Spleen (tissue), 11 donors: ENCODE data around the gene GBA2. TPM values are rescaled to one million over a fixed set of nuclear protein-coding genes. Genes with fewer than 3 reads are reported as not detected.

ENCODE experiments used
- DNase-seq: peaks from one replicate; pipeline ENCODE4 v3.0.0-alpha.2; 2020
- H3K27ac ChIP-seq, 8 donors: fragments of 200-600 bp; sonication (generic) in 7 of 8; 1 replicate in 4 of 8; 2 replicates in 4 of 8; pipeline versions ENCODE4 v1.5.0 to v1.8.0; 2016 to 2021; ENCODE audit warnings: inconsistent platforms in 4 of 8, mild to moderate bottlenecking in 4 of 8, moderate library complexity in 1 of 8
- H3K27me3 ChIP-seq, 7 donors: fragments of 200-600 bp; sonication (generic) in 6 of 7; replicated peaks in 1 of 7; 1 replicate in 4 of 7; 2 replicates in 3 of 7; pipeline versions ENCODE4 v1.5.0 to v1.8.0; 2016 to 2021; ENCODE audit warnings: inconsistent platforms in 3 of 7, mild to moderate bottlenecking in 1 of 7
- H3K36me3 ChIP-seq, 6 donors: fragments of 200-600 bp; sonication (generic) in 5 of 6; 1 replicate in 4 of 6; 2 replicates in 2 of 6; pipeline versions ENCODE4 v1.5.0 to v1.8.0; 2016 to 2021; ENCODE audit warnings: inconsistent platforms in 2 of 6
- H3K4me1 ChIP-seq, 6 donors: fragments of 200-600 bp; sonication (generic) in 5 of 6; 1 replicate in 3 of 6; 2 replicates in 3 of 6; pipeline versions ENCODE4 v1.5.0 to v1.8.0; 2016 to 2021; ENCODE audit warnings: inconsistent platforms in 3 of 6
- H3K4me3 ChIP-seq, 8 donors: fragments of 200-600 bp; sonication (generic) in 7 of 8; 1 replicate in 4 of 8; 2 replicates in 4 of 8; pipeline versions ENCODE4 v1.5.0 to v1.8.0; 2016 to 2021; ENCODE audit warnings: inconsistent platforms in 4 of 8, mild to moderate bottlenecking in 4 of 8, moderate library complexity in 2 of 8
- H3K9me3 ChIP-seq, 8 donors: fragments of 200-600 bp; sonication (generic) in 7 of 8; 1 replicate in 4 of 8; 2 replicates in 4 of 8; pipeline versions ENCODE4 v1.5.0 to v1.8.0; 2016 to 2021; ENCODE audit warnings: inconsistent platforms in 4 of 8
- CTCF ChIP-seq, 11 experiments: fragments of 200-600 bp in 7 of 11; fragments of 450-650 bp in 4 of 11; sonication (generic) in 4 of 11; IDR thresholded peaks in 8 of 11; conservative IDR thresholded peaks in 3 of 11; 1 replicate in 7 of 11; 2 replicates in 4 of 11; pipeline versions ENCODE4 v1.4.0 to v1.8.0; 2016 to 2021; ENCODE audit warnings: antibody characterized with exemption in 11 of 11, inconsistent platforms in 4 of 11, mild to moderate bottlenecking in 1 of 11
- POLR2A ChIP-seq, 3 donors: fragments of 450-650 bp; IDR thresholded peaks; one replicate each; pipeline ENCODE4 v1.5.1; 2017; ENCODE audit warnings: antibody characterized with exemption in 3 of 3, mild to moderate bottlenecking in 1 of 3
- POLR2AphosphoS5 ChIP-seq, 3 donors: sonication (generic); formaldehyde crosslinking; IDR thresholded peaks; one replicate each; pipeline ENCODE4 v1.5.1; 2017; ENCODE audit warnings: antibody characterized with exemption in 3 of 3
- WGBS, 5 donors: extraction: QIAGEN DNeasy Blood & Tissue Kit in 3 of 5; methylation state at CpG; one replicate each; pipeline versions ENCODE4 v1.1.5 to v1.1.7; 2013 to 2018; 5-methylcytosine and 5-hydroxymethylcytosine counted together
- intact Hi-C: fragments of 100-400 bp; cut with DNase I; formaldehyde crosslinking; loops from one replicate; pipeline ENCODE4 v1.15.0; 2023; ENCODE audit warnings: low total_unique reads
- polyA plus RNA-seq, 3 donors: library from polyadenylated mRNA; stranded (reverse); fragments of 200-250 nt; gene quantifications; one replicate each; pipeline ENCODE4 v1.2.1, GENCODE V29; 2013
- total RNA-seq, 7 donors: library from RNA; depleted of rRNA in 3 of 7; stranded (reverse); fragments of >200 nt in 3 of 7; fragmentation: NEBNext Ultra II Directional in 4 of 7; extraction: Animal tissue kit (Norgen Biotek cat#: 25700) in 4 of 7; gene quantifications; one replicate each; pipeline versions ENCODE4 v1.1.0 to v1.2.1, GENCODE V29; 2016 to 2021
- donor health status: healthy with polysubstance abuse.
- donor health status: DM: no; HTN: no; CAD: no; lungs with moderate emphysema.
- donor health status: DM: no; HTN: no; CAD: no.
- donor health status: Bipolar disorder and iron deficiency.
- donor health status: healthy.
- donor health status: DM: no; HTN: no; CAD: no.
- donor health status: DM: yes; HTN: yes; CAD: no.

GBA2 gene
- total and polyA plus RNA-seq, 10 donors, result 22.8 to 111 (median 73.1) TPM

- DNase-seq, result peak; percentile 87
- Histone ChIP-seq H3K4me1 (peaks cover 51 to 71% (median 63%) of the 10 kb centered on the region in 6 donors), H3K4me3 (peak overlapping the region in 4 of 8 donors; percentile 70 to 90 (median 77)), H3K27ac (peak overlapping the region; percentile 49 to 100 (median 98)), H3K36me3 (peaks cover 0 to 64% (median 45%) of the 10 kb centered on the region in 6 donors), H3K9me3 (no peaks in the 10 kb centered on the region), H3K27me3 (no peaks in the 10 kb centered on the region)
- intact Hi-C loops, result no loop called here
- WGBS, 5 donors, result 9 to 28% (median 14%) methylated on average over 3 of the region's 3 CpGs
- TF ChIP-seq CTCF (IDR thresholded peaks at IDR 0.05 in 8 of 11, conservative IDR thresholded peaks at IDR 0.05 in 3 of 11) (peak in 2 of 11 experiments; percentile 13 to 17), POLR2A (IDR thresholded peaks at IDR 0.05) (no peak), POLR2AphosphoS5 (IDR thresholded peaks at IDR 0.05) (peak; percentile 12 to 49 (median 40))
Observed at GRCh38 chr9:35726931-35727330, 22.1 kb downstream of the GBA2 start.

GRCh38 chr9:35725362-35725761, 23.7 kb downstream of the GBA2 start:
- WGBS, 5 donors, result 90 to 97% (median 93%) methylated on average over 6 to 11 of the region's 11 CpGs
- intact Hi-C loops, result no loop called here

GRCh38 chr9:35723908-35724307, 25.1 kb downstream of the GBA2 start:
- H3K27ac ChIP-seq, result no peak overlapping the region
- DNase-seq, result no peak
- peaks cover 7 to 87% (median 75%) of the 10 kb centered on the region in 6 donors for H3K36me3 ChIP-seq
- no peak for TF ChIP-seq CTCF (IDR thresholded peaks at IDR 0.05 in 8 of 11, conservative IDR thresholded peaks at IDR 0.05 in 3 of 11)
- TF ChIP-seq POLR2A (IDR thresholded peaks at IDR 0.05), result no peak
- TF ChIP-seq POLR2AphosphoS5 (IDR thresholded peaks at IDR 0.05), result peak in 2 of 3 donors; percentile 13 to 36
- WGBS, 5 donors, result 89 to 96% (median 93%) methylated on average over 7 to 8 of the region's 8 CpGs
- intact Hi-C loops, result no loop called here
- no peak overlapping the region for H3K4me3 ChIP-seq
- H3K27me3 ChIP-seq, result no peaks in the 10 kb centered on the region
- H3K9me3 ChIP-seq, result no peaks in the 10 kb centered on the region
- peaks cover 27 to 56% (median 40%) of the 10 kb centered on the region in 6 donors for H3K4me1 ChIP-seq

More at GRCh38 chr9:35725362-35725761, 23.7 kb downstream of the GBA2 start:
- Histone ChIP-seq H3K27me3 (no peaks in the 10 kb centered on the region), H3K4me3 (no peak overlapping the region), H3K27ac (peak overlapping the region in 1 of 8 donors; percentile 100), H3K4me1 (peaks cover 41 to 59% (median 51%) of the 10 kb centered on the region in 6 donors), H3K9me3 (no peaks in the 10 kb centered on the region), H3K36me3 (peaks cover 7 to 79% (median 61%) of the 10 kb centered on the region in 6 donors)
- DNase-seq, result no peak
- TF ChIP-seq POLR2AphosphoS5 (IDR thresholded peaks at IDR 0.05) (no peak), POLR2A (IDR thresholded peaks at IDR 0.05) (no peak), CTCF (IDR thresholded peaks at IDR 0.05 in 8 of 11, conservative IDR thresholded peaks at IDR 0.05 in 3 of 11) (no peak)

- intact Hi-C loops, result no loop called here
- no peaks in the 10 kb centered on the region for H3K9me3 ChIP-seq
- H3K36me3 ChIP-seq, result peaks cover 7 to 92% (median 80%) of the 10 kb centered on the region in 6 donors
- H3K27ac ChIP-seq, result no peak overlapping the region
- no peak overlapping the region for H3K4me3 ChIP-seq
- no peak for TF ChIP-seq CTCF (IDR thresholded peaks at IDR 0.05 in 8 of 11, conservative IDR thresholded peaks at IDR 0.05 in 3 of 11)
- no peak for TF ChIP-seq POLR2AphosphoS5 (IDR thresholded peaks at IDR 0.05)
- TF ChIP-seq POLR2A (IDR thresholded peaks at IDR 0.05), result no peak
- H3K27me3 ChIP-seq, result no peaks in the 10 kb centered on the region
- 91 to 96% (median 93%) methylated on average over 2 of the region's 2 CpGs for WGBS, 5 donors
- H3K4me1 ChIP-seq, result peaks cover 22 to 53% (median 38%) of the 10 kb centered on the region in 6 donors
- DNase-seq, result no peak
Observed at GRCh38 chr9:35723426-35723825, 25.6 kb downstream of the GBA2 start.
